Stimulated activated CD4-positive, alpha-beta T cell treated with anti-CD3 and anti-CD28 coated beads, Interleukin-15, amount 100 ng/mL, for 48 hours (primary cell): ENCODE results near the gene SYT7.

Experiments
- DNase-seq, 2 donors: peaks; one replicate each; pipeline ENCODE4 v3.0.0-alpha.2; 2020; ENCODE audit warnings: low read depth in 2 of 2

The SYT7 gene

GRCh38 chr11:61516675-61517572, 64.0 kb downstream of the SYT7 start:
- peak in 1 of 2 donors; percentile 36 for DNase-seq

DNA sequence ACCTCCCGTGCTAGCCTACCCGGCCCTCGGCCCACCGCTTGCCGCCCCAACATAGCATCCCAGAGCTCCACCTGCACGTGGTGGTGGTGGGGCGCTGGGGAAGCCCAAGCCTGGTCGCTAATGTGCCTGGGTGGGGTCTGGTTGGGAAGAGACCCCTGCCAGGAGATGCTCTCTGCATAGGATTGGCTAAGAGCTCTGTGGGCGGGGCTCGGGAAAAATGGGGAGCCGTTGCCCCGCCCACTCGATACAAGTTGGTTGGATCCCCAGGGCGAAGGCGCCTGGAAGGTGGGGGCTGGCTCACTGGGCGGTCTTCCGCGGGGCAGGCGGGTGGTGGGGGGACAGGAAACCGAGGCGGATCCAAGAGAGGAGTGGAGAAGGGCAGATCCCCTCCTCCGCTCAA, 64.7 kb downstream of the SYT7 start:
- DNase-seq, result no peak

- DNase-seq, result no peak
Measured at GRCh38 chr11:61515686-61516085, 65.2 kb downstream of the SYT7 start.

GRCh38 chr11:61514050-61514917, 66.6 kb downstream of the SYT7 start:
- DNase-seq, result no peak

DNA sequence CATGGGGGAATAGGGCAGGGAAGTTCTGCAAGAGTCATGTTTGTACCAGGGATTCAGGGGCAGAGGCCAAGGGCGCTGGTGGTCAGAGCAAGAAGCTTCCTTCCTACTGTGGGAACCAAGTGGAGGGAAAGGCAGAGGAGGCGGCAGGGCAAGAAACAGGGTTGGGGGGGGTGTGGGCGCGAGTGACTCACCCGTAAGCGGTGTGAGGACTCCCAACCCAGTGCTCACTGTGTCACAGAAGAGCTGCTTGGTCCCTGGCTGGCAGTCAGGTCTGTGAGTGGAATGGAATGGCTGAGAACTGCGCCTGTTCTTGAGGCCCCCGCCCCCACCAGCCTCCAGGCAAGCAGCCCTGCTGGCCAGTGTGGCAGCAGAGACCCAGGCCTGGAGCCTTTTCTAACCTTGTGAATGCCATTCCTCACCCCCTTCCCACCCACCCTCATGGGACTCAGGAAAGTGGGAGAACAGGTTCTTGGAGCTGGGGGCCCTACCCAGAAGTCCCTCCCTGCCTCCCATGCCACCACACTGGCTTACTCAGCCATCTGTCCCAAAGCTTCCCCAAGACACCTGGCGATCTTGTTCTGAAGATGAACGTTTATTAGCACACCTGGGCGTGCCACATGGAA, 67.6 kb downstream of the SYT7 start:
- DNase-seq, result no peak

- no peak for DNase-seq
Measured at GRCh38 chr11:61512435-61512834, 68.4 kb downstream of the SYT7 start.

- DNase-seq, result no peak
Measured at GRCh38 chr11:61511383-61511782, 69.5 kb downstream of the SYT7 start.

- DNase-seq, result no peak
Measured at GRCh38 chr11:61510974-61511373, 69.9 kb downstream of the SYT7 start.

- no peak for DNase-seq
Measured at GRCh38 chr11:61510166-61510919, 70.5 kb downstream of the SYT7 start.

DNA sequence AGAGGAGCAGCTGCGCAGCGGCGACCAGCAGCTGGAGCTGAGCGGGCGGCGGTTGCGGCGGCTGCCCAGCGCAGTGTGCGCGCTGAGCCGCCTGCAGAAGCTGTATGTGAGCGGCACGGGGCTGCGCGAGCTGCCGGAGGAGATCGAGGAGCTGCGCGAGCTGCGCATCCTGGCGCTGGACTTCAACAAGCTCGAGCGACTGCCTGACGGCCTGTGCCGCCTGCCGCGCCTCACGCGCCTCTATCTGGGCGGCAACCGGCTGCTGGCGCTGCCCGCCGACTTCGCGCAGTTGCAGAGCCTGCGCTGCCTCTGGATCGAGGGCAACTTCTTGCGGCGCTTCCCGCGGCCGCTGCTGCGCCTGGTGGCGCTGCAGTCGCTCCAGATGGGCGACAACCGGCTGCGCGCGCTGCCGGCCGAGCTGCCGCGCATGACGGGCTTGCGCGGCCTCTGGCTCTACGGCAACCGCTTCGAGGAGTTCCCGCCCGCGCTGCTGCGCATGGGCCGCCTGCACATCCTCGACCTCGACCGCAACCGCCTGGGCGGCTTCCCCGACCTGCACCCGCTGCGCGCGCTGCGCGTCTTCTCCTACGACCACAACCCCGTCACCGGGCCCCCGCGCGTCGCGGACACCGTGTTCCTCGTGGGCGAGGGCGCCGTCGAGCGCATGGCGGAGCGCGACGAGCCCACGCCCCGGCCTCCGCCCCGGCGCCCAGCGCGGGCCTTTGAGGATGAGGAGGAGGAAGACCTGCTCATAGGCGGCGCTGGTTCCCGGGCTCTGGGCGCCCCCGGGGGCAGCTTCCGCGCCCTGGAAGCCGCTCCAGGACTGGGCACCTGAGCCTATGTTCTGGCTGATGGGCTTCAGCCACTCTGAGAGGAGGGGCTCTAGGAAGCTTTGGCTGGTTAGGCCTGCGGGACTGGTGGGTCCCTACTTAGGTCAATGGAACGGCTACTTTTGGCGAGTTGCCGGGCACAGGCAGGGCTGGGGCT, 71.5 kb downstream of the SYT7 start:
- DNase-seq, result peak; percentile 55 to 67

- DNase-seq, result peak; percentile 11 to 42
Measured at GRCh38 chr11:61507962-61508861, 72.7 kb downstream of the SYT7 start, which contains the start of gene LRRC10B. Gene LRRC10B (plus strand): TSS chr11:61508749. CDS start chr11:61508999, 250 bp downstream.

- DNase-seq, result no peak
Measured at GRCh38 chr11:61507012-61507768, 73.7 kb downstream of the SYT7 start.

GRCh38 chr11:61505640-61506155, 75.2 kb downstream of the SYT7 start:
- no peak for DNase-seq

- no peak for DNase-seq
Measured at GRCh38 chr11:61505106-61505505, 75.8 kb downstream of the SYT7 start.

DNA sequence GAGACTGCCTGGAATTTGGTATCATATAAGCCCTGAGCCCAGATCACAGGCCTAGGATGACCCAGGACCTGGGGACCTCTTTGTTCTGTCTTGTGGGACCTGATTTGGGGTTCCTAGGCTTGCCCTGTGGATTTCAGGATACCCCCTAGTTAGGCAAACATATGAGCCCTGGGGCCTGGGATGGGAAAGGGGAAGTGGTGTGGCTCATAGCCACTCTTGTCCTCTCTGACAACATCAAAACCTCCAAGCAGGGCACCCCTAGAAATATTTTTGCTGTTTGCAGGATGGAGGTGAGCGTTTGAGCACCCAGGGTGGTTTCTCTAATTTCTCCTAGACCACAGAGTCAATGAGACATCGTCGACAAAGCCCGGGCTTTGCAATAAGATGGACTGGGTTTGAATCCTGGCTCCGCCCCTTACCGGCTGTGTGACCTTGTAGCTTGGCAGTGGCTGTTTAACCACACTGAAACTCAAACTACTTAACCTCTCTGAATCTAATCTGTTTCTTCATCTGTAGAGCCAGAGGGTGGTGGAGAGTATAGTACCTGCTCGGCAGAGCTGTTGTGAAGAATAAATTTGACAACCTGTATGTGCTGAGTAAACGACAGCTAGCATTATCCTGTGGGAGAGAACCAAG, 77.6 kb downstream of the SYT7 start:
- no peak for DNase-seq

GRCh38 chr11:61502522-61502921, 78.4 kb downstream of the SYT7 start:
- no peak for DNase-seq

DNA sequence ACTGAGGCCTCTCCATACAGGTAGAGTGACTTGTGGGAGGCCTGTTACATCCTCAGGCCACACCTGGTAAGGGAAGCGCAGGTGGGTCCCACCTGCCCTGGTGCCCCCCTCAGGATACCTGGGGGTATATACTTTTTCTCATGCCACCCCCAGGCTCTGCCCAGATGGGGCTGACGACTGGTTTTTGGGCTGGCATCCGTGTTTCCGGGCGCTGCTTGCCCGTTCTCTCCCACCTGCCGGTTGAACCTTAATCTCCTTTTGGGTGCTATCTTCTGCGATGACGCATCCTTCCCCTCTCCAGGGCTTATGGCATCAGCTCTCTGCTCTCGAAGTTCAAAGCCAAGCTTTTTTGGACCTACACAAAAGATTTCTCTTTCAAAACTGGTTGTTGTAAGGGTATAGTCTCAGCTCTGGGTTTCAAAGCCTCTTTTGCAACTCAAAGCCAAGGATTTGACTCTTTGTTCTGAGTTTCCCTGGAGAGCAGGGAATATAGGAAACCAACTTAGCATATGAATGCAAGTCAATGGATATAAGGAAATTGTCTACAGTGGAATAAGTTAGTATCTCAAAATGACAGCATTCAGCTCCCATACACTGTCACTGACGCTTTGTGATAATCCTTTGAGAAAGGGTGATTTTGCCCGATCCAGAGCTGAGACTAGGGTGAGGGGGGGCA, 80.9 kb downstream of the SYT7 start:
- DNase-seq, result no peak
